ENCODE measurements around the gene SEMA6D.

DNA sequence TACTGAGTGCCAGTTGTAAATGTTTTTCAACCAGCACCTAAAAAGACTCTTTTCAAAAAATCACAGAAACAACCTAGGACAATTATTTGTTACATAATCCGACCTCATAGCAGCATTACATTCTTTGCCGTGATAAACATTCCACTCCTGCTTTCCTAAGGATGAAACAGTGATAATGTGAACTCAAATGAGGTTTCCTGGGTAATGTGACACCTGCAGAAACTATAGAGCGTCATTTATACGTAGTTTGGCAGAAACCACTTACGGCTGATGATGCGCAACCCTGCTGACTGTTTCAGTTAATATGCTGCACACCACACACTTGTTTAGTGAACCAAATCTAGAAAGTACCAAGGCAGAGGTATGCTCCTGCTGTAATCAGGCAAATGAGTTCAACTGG is 55.8 kb downstream of the SEMA6D start:
- no peak for TF ChIP-seq POLR2A (IDR thresholded peaks at IDR 0.05)
- TF ChIP-seq, protein P1, sequence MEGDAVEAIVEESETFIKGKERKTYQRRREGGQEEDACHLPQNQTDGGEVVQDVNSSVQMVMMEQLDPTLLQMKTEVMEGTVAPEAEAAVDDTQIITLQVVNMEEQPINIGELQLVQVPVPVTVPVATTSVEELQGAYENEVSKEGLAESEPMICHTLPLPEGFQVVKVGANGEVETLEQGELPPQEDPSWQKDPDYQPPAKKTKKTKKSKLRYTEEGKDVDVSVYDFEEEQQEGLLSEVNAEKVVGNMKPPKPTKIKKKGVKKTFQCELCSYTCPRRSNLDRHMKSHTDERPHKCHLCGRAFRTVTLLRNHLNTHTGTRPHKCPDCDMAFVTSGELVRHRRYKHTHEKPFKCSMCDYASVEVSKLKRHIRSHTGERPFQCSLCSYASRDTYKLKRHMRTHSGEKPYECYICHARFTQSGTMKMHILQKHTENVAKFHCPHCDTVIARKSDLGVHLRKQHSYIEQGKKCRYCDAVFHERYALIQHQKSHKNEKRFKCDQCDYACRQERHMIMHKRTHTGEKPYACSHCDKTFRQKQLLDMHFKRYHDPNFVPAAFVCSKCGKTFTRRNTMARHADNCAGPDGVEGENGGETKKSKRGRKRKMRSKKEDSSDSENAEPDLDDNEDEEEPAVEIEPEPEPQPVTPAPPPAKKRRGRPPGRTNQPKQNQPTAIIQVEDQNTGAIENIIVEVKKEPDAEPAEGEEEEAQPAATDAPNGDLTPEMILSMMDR (IDR thresholded peaks at IDR 0.05): no peak
- TF ChIP-seq EP300 (IDR thresholded peaks at IDR 0.05): no peak
